Neuronal stem cell (in vitro differentiated cells): ENCODE measurements around the gene ULK4.
"Not testable (repeated sequence)": the region's sequence is repeated elsewhere in the genome, so short reads cannot be mapped to it uniquely, and the experiment has no call there.

ENCODE experiments used
- DNase-seq: peaks from one replicate; pipeline ENCODE4 v3.0.0-alpha.2; 2013; ENCODE audit warnings: low spot score
- H2AFZ ChIP-seq: one replicate; pipeline ENCODE4 v1.6.1; 2013; ENCODE audit warnings: mild to moderate bottlenecking, low read length, inconsistent platforms
- H2AK5ac ChIP-seq: 2 replicates; pipeline ENCODE4 v1.6.1; 2013; ENCODE audit warnings: low read depth, mild to moderate bottlenecking, inconsistent platforms, low read length, moderate library complexity, mixed read lengths
- H2BK120ac ChIP-seq: 2 replicates; pipeline ENCODE4 v1.6.1; 2013; ENCODE audit warnings: low read depth, mild to moderate bottlenecking, inconsistent platforms, low read length, moderate library complexity, mixed read lengths
- H2BK12ac ChIP-seq: one replicate; pipeline ENCODE4 v1.6.1; 2013; ENCODE audit warnings: low read length, inconsistent platforms
- H2BK15ac ChIP-seq: 2 replicates; pipeline ENCODE4 v1.6.1; 2013; ENCODE audit warnings: mild to moderate bottlenecking, low read length, inconsistent platforms, mixed read lengths
- H2BK5ac ChIP-seq: one replicate; pipeline ENCODE4 v1.6.1; 2013; ENCODE audit warnings: inconsistent platforms, mild to moderate bottlenecking, low read length, moderate library complexity
- H3K14ac ChIP-seq: one replicate; pipeline ENCODE4 v1.6.1; 2013; ENCODE audit warnings: low read length, inconsistent platforms
- H3K18ac ChIP-seq: 2 replicates; pipeline ENCODE4 v1.6.1; 2013; ENCODE audit warnings: low read length, inconsistent platforms
- H3K23ac ChIP-seq: 2 replicates; pipeline ENCODE4 v1.6.1; 2013; ENCODE audit warnings: low read depth, mild to moderate bottlenecking, mixed read lengths, low read length, inconsistent platforms; ENCODE audit not compliant: poor library complexity
- H3K27ac ChIP-seq: replicated peaks from 3 replicates; pipeline ENCODE4 v1.5.1; 2013; ENCODE audit warnings: low read length, inconsistent platforms
- H3K27me3 ChIP-seq, 3 experiments: 2 replicates each; pipeline ENCODE4 v1.6.1; 2013; ENCODE audit warnings: low read length in 3 of 3, mild to moderate bottlenecking in 2 of 3, inconsistent platforms in 1 of 3, low read depth in 1 of 3, mixed read lengths in 1 of 3, moderate library complexity in 1 of 3; ENCODE audit not compliant: control insufficient read depth in 3 of 3, insufficient read depth in 3 of 3
- H3K36me3 ChIP-seq, 2 donors: replicated peaks in 1 of 2; 2 replicates each; pipeline ENCODE4 v1.6.1; 2013; ENCODE audit warnings: low read length in 2 of 2; ENCODE audit not compliant: control insufficient read depth in 2 of 2, insufficient read depth in 2 of 2
- H3K4ac ChIP-seq: 2 replicates; pipeline ENCODE4 v1.6.1; 2013; ENCODE audit warnings: inconsistent platforms, mild to moderate bottlenecking, low read length, moderate library complexity
- H3K4me1 ChIP-seq, 2 donors: 1 replicate in 1 of 2; 2 replicates in 1 of 2; pipeline ENCODE4 v1.6.1; 2013; ENCODE audit warnings: low read length in 2 of 2, low read depth in 1 of 2; ENCODE audit not compliant: control insufficient read depth in 2 of 2, insufficient read depth in 1 of 2
- H3K4me2 ChIP-seq: one replicate; pipeline ENCODE4 v1.6.1; 2013; ENCODE audit warnings: mild to moderate bottlenecking, low read length, inconsistent platforms; ENCODE audit not compliant: insufficient read depth, poor library complexity, severe bottlenecking
- H3K4me3 ChIP-seq, 2 donors: 2 replicates each; pipeline ENCODE4 v1.5.1; 2013; ENCODE audit warnings: low read length in 2 of 2, mild to moderate bottlenecking in 2 of 2, inconsistent platforms in 1 of 2, moderate library complexity in 1 of 2
- H3K79me1 ChIP-seq: one replicate; pipeline ENCODE4 v1.6.1; 2013; ENCODE audit warnings: low read depth, mild to moderate bottlenecking, inconsistent platforms, low read length, moderate library complexity
- H3K9ac ChIP-seq: one replicate; pipeline ENCODE4 v1.6.1; 2013; ENCODE audit warnings: mild to moderate bottlenecking, low read depth, low read length, inconsistent platforms; ENCODE audit not compliant: poor library complexity
- H3K9me3 ChIP-seq, 2 donors: replicated peaks in 1 of 2; 2 replicates each; pipeline versions ENCODE3 to v1.6.1; 2013; ENCODE audit warnings: low read length in 2 of 2, mild to moderate bottlenecking in 2 of 2, inconsistent platforms in 1 of 2, low read depth in 1 of 2, mixed read lengths in 1 of 2, moderate library complexity in 1 of 2; ENCODE audit not compliant: control insufficient read depth in 2 of 2, insufficient read depth in 1 of 2
- H4K8ac ChIP-seq: one replicate; pipeline ENCODE4 v1.6.1; 2013; ENCODE audit warnings: low read depth, mild to moderate bottlenecking, inconsistent platforms, low read length, moderate library complexity
- H4K91ac ChIP-seq: one replicate; pipeline ENCODE4 v1.6.1; 2013; ENCODE audit warnings: low read length, low read depth, mild to moderate bottlenecking, inconsistent platforms; ENCODE audit not compliant: poor library complexity
- WGBS, 2 donors: extraction: QIAGEN DNeasy Blood & Tissue Kit; methylation state at CpG; one replicate each; pipeline ENCODE4 v1.1.7; 2013; ENCODE audit warnings: missing lambda C conversion rate in 2 of 2, mixed read lengths in 1 of 2; ENCODE audit not compliant: insufficient read length in 2 of 2, insufficient replicate concordance in 1 of 2; ENCODE audit errors: extremely low coverage in 2 of 2; 5-methylcytosine and 5-hydroxymethylcytosine counted together

The ULK4 gene

DNA sequence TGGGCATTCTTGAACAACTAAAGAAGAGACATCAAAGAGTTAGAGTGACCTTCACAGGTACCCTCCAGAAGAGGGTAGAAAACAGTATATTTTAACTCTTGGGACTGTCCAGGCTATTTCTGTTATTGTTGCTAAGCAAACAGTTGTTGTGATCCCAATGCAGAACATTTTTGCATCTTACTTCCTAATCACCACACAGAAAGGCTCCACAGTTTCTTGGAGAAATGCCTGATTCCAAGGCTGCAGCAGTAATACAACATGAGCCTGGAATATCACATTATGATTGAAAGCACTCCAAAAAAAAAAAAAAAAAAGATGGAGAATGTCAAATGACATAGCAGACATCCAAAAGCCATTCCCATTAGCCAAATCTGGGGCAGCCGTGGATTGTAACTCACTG, 567.0 kb downstream of the ULK4 start:
- Histone ChIP-seq H4K91ac (no peak overlapping the region), H3K4me2 (no peak overlapping the region), H3K27ac (no peak overlapping the region), H3K79me1 (no peaks in the 10 kb centered on the region), H2AFZ (no peak overlapping the region), H3K4me3 (no peak overlapping the region), H3K9me3 (no peaks in the 10 kb centered on the region), H2AK5ac (no peak overlapping the region), H2BK120ac (no peak overlapping the region), H3K27me3 (no peaks in the 10 kb centered on the region), H2BK15ac (no peak overlapping the region), H4K8ac (no peak overlapping the region), H3K4ac (no peak overlapping the region), H3K9ac (no peak overlapping the region), H3K23ac (no peak overlapping the region), H3K18ac (no peak overlapping the region), H2BK12ac (no peak overlapping the region), H2BK5ac (no peak overlapping the region), H3K36me3 (no peaks in the 10 kb centered on the region), H3K14ac (no peak overlapping the region), H3K4me1 (no peaks in the 10 kb centered on the region)
- WGBS, 2 donors, result no CpG with 5 or more reads among the region's 1 CpG
- DNase-seq, result no peak

DNA sequence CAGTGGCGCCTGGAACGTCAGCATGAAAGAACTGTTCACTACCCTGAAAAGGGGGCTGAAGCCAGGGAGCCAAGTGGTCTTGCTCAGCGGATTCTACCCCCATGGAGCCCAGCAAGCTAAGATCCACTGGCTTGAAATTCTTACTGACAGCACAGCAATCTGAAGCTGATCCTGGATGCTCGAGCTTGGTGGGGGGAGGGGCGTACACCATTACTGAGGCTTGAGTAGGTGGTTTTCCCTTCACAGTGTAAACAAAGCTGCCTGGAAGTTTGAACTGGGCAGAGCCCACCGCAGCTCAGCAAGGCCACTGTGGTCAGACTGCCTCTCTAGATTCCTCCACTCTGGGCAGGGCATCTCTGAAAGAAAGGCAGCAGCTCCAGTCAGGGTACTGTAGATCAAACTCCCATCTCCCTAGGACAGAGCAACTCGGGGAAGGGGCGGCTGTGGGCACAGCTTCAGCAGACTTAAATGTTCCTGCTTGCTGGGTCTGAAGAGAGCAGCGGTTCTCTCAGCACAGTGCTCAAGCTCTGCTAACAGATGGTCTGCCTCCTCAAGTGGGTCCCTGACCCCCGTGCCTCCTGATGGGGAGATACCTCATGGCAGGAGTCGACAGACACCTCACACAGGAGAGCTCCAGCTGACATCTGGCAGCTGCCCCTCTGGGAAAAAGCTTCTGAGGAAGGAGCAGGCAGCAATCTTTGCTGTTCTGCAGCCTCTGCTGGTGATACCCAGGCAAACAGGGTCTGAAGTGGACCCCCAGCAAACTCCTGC, 591.0 kb downstream of the ULK4 start:
- H3K9me3 ChIP-seq, DNase-seq, H3K27me3 ChIP-seq, H2BK12ac ChIP-seq, H3K9ac ChIP-seq, H3K4me3 ChIP-seq, H3K27ac ChIP-seq, H3K79me1 ChIP-seq, H3K36me3 ChIP-seq, H2BK120ac ChIP-seq, H3K4ac ChIP-seq, H2BK5ac ChIP-seq, H4K8ac ChIP-seq, H3K14ac ChIP-seq, H3K4me2 ChIP-seq, H3K23ac ChIP-seq: not testable (repeated sequence)
- WGBS, 2 donors, result no CpG with 5 or more reads among the region's 11 CpGs
- Histone ChIP-seq H3K18ac (peak overlapping the region; percentile 31), H2BK15ac (peak overlapping the region; percentile 62), H3K4me1 (peaks cover 6 to 12% of the 10 kb centered on the region in 2 donors), H2AFZ (peak overlapping the region; percentile 60), H2AK5ac (peak overlapping the region; percentile 19), H4K91ac (peak overlapping the region; percentile 24)

DNA sequence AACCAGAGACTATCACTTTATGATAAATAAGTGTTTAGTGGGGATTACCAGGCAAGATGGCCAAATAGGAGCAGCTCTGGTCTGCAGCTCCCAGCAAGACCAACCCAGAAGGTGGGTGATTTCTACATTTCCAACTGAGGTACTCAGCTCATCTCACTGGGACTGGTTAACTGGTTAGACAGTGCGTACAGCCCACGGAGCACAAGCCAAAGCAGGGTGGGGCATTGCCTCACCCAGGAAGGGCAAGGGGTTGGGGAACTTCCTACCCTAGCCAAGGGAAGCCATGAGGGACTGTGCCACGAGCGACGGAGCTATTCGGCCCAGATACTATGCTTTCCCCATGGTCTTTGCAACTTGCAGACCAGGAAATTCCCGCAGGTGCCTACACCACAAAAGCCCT, 591.6 kb downstream of the ULK4 start:
- Histone ChIP-seq H3K23ac (no peak overlapping the region), H3K27me3 (no peaks in the 10 kb centered on the region), H4K91ac (no peak overlapping the region), H3K18ac (peak overlapping the region; percentile 31), H2BK5ac (no peak overlapping the region), H3K36me3 (no peaks in the 10 kb centered on the region), H2BK12ac (no peak overlapping the region), H3K9ac (no peak overlapping the region), H3K79me1 (no peaks in the 10 kb centered on the region), H3K4ac (no peak overlapping the region), H4K8ac (no peak overlapping the region), H2BK120ac (no peak overlapping the region), H2AFZ (peak overlapping the region; percentile 60), H2AK5ac (peak overlapping the region; percentile 19), H3K9me3 (no peaks in the 10 kb centered on the region), H3K14ac (no peak overlapping the region), H3K27ac (no peak overlapping the region), H3K4me2 (no peak overlapping the region), H3K4me1 (peaks cover 6 to 15% of the 10 kb centered on the region in 2 donors), H2BK15ac (peak overlapping the region; percentile 62), H3K4me3 (no peak overlapping the region)
- DNase-seq, result no peak
- no CpG with 5 or more reads among the region's 7 CpGs for WGBS, 2 donors

DNA sequence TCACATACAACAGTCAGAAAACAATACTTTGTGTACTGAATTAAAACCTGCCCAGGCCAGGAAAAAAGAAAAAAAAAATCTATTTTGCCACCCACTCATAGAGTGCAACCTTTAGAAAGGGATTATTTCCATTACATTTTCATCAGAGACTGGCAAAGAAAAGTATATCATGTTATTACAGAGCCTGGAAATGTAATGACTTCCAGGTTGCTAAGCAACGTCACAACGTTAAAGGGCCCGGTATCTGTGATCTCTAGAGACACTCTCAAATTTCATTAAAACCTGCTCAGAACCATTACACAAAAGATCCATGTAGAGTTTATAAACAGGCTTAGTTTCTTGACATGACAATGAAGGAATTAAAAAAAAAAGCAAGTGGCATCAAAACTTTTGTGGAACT, 592.1 kb downstream of the ULK4 start:
- Histone ChIP-seq H4K8ac (no peak overlapping the region), H2BK5ac (no peak overlapping the region), H4K91ac (no peak overlapping the region), H3K27ac (no peak overlapping the region), H3K18ac (no peak overlapping the region), H3K23ac (no peak overlapping the region), H3K27me3 (no peaks in the 10 kb centered on the region), H3K4me3 (no peak overlapping the region), H2BK12ac (no peak overlapping the region), H2AK5ac (no peak overlapping the region), H2BK15ac (no peak overlapping the region), H3K9me3 (no peaks in the 10 kb centered on the region), H2AFZ (no peak overlapping the region), H3K4me2 (no peak overlapping the region), H3K9ac (no peak overlapping the region), H2BK120ac (no peak overlapping the region), H3K4ac (no peak overlapping the region), H3K36me3 (no peaks in the 10 kb centered on the region), H3K14ac (no peak overlapping the region), H3K79me1 (no peaks in the 10 kb centered on the region), H3K4me1 (peaks cover 6 to 15% of the 10 kb centered on the region in 2 donors)
- no CpG with 5 or more reads among the region's 3 CpGs for WGBS, 2 donors
- DNase-seq, result no peak
